HEK293T (cell line): Measurements from ENCODE around the gene MRPS26.

Experiments used
- CTCF ChIA-PET: fragments of 350-600 bp; formaldehyde crosslinking; extraction: SDS; loops from one replicate; lab custom pipeline; 2021; ENCODE audit warnings: antibody characterized with exemption, inconsistent platforms; lab: Yijun Ruan, JAX
- POLR2A ChIA-PET: fragments of 350-600 bp; formaldehyde crosslinking; extraction: SDS; loops from one replicate; lab custom pipeline; 2020; ENCODE audit warnings: antibody characterized with exemption, inconsistent platforms; lab: Yijun Ruan, JAX
- DNase-seq: peaks from one replicate; pipeline ENCODE4 v3.0.0; 2012; ENCODE audit warnings: mixed read lengths; ENCODE audit errors: extremely low spot score
- ARNT ChIP-seq: fragments of 450-650 bp; IDR thresholded peaks from 2 replicates; pipeline ENCODE4 v1.6.1; 2017; ENCODE audit warnings: mild to moderate bottlenecking
- BHLHE40 ChIP-seq: fragments of 450-650 bp; IDR thresholded peaks from 2 replicates; pipeline ENCODE4 v1.6.1; 2016; ENCODE audit warnings: mild to moderate bottlenecking, moderate library complexity, borderline replicate concordance
- CTBP1 ChIP-seq: fragments of 450-650 bp; IDR thresholded peaks from 2 replicates; pipeline ENCODE4 v1.6.1; 2016; ENCODE audit warnings: borderline replicate concordance
- ELF4 ChIP-seq: fragments of 450-650 bp; IDR thresholded peaks from 2 replicates; pipeline ENCODE4 v1.6.1; 2017; ENCODE audit warnings: antibody characterized with exemption
- FOXA1 ChIP-seq: fragments of 450-650 bp; IDR thresholded peaks from 2 replicates; pipeline ENCODE4 v1.6.1; 2016; ENCODE audit warnings: mild to moderate bottlenecking
- FOXK2 ChIP-seq: fragments of 450-650 bp; IDR thresholded peaks from 2 replicates; pipeline ENCODE4 v1.6.1; 2016; ENCODE audit warnings: mild to moderate bottlenecking
- FOXM1 ChIP-seq: fragments of 450-650 bp; IDR thresholded peaks from 2 replicates; pipeline ENCODE4 v1.6.1; 2017; ENCODE audit warnings: mild to moderate bottlenecking, borderline replicate concordance
- HDGF ChIP-seq: fragments of 450-650 bp; IDR thresholded peaks from 2 replicates; pipeline ENCODE4 v1.6.1; 2017; ENCODE audit warnings: antibody characterized with exemption, borderline replicate concordance
- L3MBTL2 ChIP-seq: fragments of 450-650 bp; conservative IDR thresholded peaks from 2 replicates; pipeline ENCODE4 v1.6.1; 2016; ENCODE audit warnings: mild to moderate bottlenecking
- LEF1 ChIP-seq: fragments of 450-650 bp; IDR thresholded peaks from 2 replicates; pipeline ENCODE4 v1.6.1; 2017; ENCODE audit warnings: mild to moderate bottlenecking, borderline replicate concordance
- NFRKB ChIP-seq: fragments of 450-650 bp; IDR thresholded peaks from 2 replicates; pipeline ENCODE4 v1.6.1; 2016; ENCODE audit warnings: mild to moderate bottlenecking, moderate library complexity
- PKNOX1 ChIP-seq: fragments of 450-650 bp; IDR thresholded peaks from 2 replicates; pipeline ENCODE4 v1.6.1; 2016
- SP1 ChIP-seq: fragments of 450-650 bp; IDR thresholded peaks from 2 replicates; pipeline ENCODE4 v1.6.1; 2017
- SUZ12 ChIP-seq: fragments of 450-650 bp; IDR thresholded peaks from 2 replicates; pipeline ENCODE4 v1.6.1; 2016; ENCODE audit warnings: mild to moderate bottlenecking
- TARDBP ChIP-seq: fragments of 450-650 bp; IDR thresholded peaks from 2 replicates; pipeline ENCODE4 v1.6.1; 2016
- ZNF384 ChIP-seq: fragments of 450-650 bp; IDR thresholded peaks from 2 replicates; pipeline ENCODE4 v1.6.1; 2016

MRPS26 gene

GRCh38 chr20:3067139-3068014 is 21.5 kb downstream of the MRPS26 start:
- ChIA-PET CTCF (no interaction called here), POLR2A (no interaction called here)
- DNase-seq = no peak
- TF ChIP-seq ELF4 = no peak
- no peak for TF ChIP-seq FOXK2
- no peak for TF ChIP-seq PKNOX1
- TF ChIP-seq TARDBP = no peak
- no peak for TF ChIP-seq HDGF
- TF ChIP-seq FOXM1 = no peak
- no peak for TF ChIP-seq L3MBTL2
- TF ChIP-seq CTBP1 = no peak
- no peak for TF ChIP-seq FOXA1
- no peak for TF ChIP-seq ARNT
- no peak for TF ChIP-seq LEF1
- TF ChIP-seq SUZ12 = no peak
- no peak for TF ChIP-seq BHLHE40
- TF ChIP-seq SP1 = no peak

GRCh38 chr20:3068075-3068474 is 22.2 kb downstream of the MRPS26 start:
- no peak for DNase-seq
- ChIA-PET CTCF (no interaction called here), POLR2A (no interaction called here)
- TF ChIP-seq SUZ12 = no peak
- TF ChIP-seq NFRKB = no peak
- TF ChIP-seq PKNOX1 = no peak
- no peak for TF ChIP-seq SP1
- no peak for TF ChIP-seq CTBP1
- no peak for TF ChIP-seq ZNF384
- TF ChIP-seq TARDBP = no peak
- no peak for TF ChIP-seq L3MBTL2
- TF ChIP-seq HDGF = no peak
- TF ChIP-seq BHLHE40 = no peak
- TF ChIP-seq FOXM1 = no peak
- TF ChIP-seq FOXK2 = no peak
- no peak for TF ChIP-seq FOXA1

- ChIA-PET POLR2A (no interaction called here), CTCF (interaction anchor here (0.5 to 1.2 kb wide), 2 partner anchors 16 to 50 kb away, joined by 3 to 8 read pairs; no protein-coding TSS in a partner anchor)
- no peak for TF ChIP-seq ELF4
- no peak for TF ChIP-seq HDGF
- TF ChIP-seq FOXA1 = no peak
- TF ChIP-seq FOXK2 = no peak
- no peak for TF ChIP-seq ZNF384
- TF ChIP-seq L3MBTL2 = no peak
- TF ChIP-seq BHLHE40 = no peak
- no peak for TF ChIP-seq NFRKB
- TF ChIP-seq FOXM1 = no peak
- TF ChIP-seq ARNT = no peak
- no peak for DNase-seq
These were observed 23.4 kb downstream of the MRPS26 start for GRCh38 chr20:3068986-3069900.

GRCh38 chr20:3070725-3071124 is 24.9 kb downstream of the MRPS26 start:
- TF ChIP-seq FOXM1 (no peak), CTBP1 (no peak)
- ChIA-PET POLR2A (no interaction called here), CTCF (no interaction called here)
- no peak for DNase-seq

GRCh38 chr20:3071266-3071609 is 25.4 kb downstream of the MRPS26 start:
- no peak for DNase-seq
- POLR2A ChIA-PET = no interaction called here
- TF ChIP-seq ARNT = no peak
- TF ChIP-seq FOXA1 = no peak
- TF ChIP-seq HDGF = no peak
- no peak for TF ChIP-seq ELF4
- no peak for TF ChIP-seq SP1
- no peak for TF ChIP-seq FOXK2
- TF ChIP-seq PKNOX1 = no peak
- TF ChIP-seq SUZ12 = no peak
- no peak for TF ChIP-seq NFRKB
- TF ChIP-seq BHLHE40 = no peak
- no peak for TF ChIP-seq CTBP1
- TF ChIP-seq FOXM1 = no peak
- TF ChIP-seq LEF1 = no peak
- no peak for TF ChIP-seq ZNF384
- TF ChIP-seq TARDBP = no peak
- TF ChIP-seq L3MBTL2 = no peak
- CTCF ChIA-PET = no interaction called here
